Activated T-helper 2 cell treated with anti-CD3 and anti-CD28 coated beads, Interferon-gamma antibody, Interleukin-2, Interleukin-4, amounts not matched to agents 10 μg/mL and 5 μg/mL and 100 μg/mL, durations not matched to agents 14 hours and 24 hours and 36 hours (primary cell): Measurements from ENCODE around the gene BRD3OS. TPM values are rescaled to one million over a fixed set of nuclear protein-coding genes. Genes with fewer than 3 reads are reported as not detected.

Experiments used
- DNase-seq: peaks from one replicate; pipeline ENCODE4 v3.0.0; 2021; ENCODE audit warnings: low spot score
- H3K27ac Mint-ChIP-seq: one replicate; pipeline ENCODE4 v1.8.0; 2021; ENCODE audit warnings: mixed read lengths
- H3K27me3 Mint-ChIP-seq: one replicate; pipeline ENCODE4 v1.8.0; 2021; ENCODE audit warnings: low read depth, mixed read lengths
- H3K36me3 Mint-ChIP-seq: one replicate; pipeline ENCODE4 v1.8.0; 2021; ENCODE audit warnings: low read depth, mixed read lengths
- H3K4me1 Mint-ChIP-seq: one replicate; pipeline ENCODE4 v1.8.0; 2021; ENCODE audit warnings: low read depth, mixed read lengths
- H3K4me3 Mint-ChIP-seq: one replicate; pipeline ENCODE4 v1.8.0; 2021; ENCODE audit warnings: low read depth, mild to moderate bottlenecking, moderate library complexity, mixed read lengths
- H3K9me3 Mint-ChIP-seq: one replicate; pipeline ENCODE4 v1.8.0; 2021; ENCODE audit warnings: mixed read lengths
- intact Hi-C: fragments of 100-400 bp; cut with micrococcal nuclease; formaldehyde crosslinking; loops from one replicate; pipeline ENCODE4 v1.15.1; 2023
- total RNA-seq: library from RNA; stranded (reverse); gene quantifications from 2 replicates; pipeline ENCODE4 v1.2.3, GENCODE V29; 2022

BRD3OS gene
- total RNA-seq, 1 donor from 2014 or later, result 12.3 TPM

DNA sequence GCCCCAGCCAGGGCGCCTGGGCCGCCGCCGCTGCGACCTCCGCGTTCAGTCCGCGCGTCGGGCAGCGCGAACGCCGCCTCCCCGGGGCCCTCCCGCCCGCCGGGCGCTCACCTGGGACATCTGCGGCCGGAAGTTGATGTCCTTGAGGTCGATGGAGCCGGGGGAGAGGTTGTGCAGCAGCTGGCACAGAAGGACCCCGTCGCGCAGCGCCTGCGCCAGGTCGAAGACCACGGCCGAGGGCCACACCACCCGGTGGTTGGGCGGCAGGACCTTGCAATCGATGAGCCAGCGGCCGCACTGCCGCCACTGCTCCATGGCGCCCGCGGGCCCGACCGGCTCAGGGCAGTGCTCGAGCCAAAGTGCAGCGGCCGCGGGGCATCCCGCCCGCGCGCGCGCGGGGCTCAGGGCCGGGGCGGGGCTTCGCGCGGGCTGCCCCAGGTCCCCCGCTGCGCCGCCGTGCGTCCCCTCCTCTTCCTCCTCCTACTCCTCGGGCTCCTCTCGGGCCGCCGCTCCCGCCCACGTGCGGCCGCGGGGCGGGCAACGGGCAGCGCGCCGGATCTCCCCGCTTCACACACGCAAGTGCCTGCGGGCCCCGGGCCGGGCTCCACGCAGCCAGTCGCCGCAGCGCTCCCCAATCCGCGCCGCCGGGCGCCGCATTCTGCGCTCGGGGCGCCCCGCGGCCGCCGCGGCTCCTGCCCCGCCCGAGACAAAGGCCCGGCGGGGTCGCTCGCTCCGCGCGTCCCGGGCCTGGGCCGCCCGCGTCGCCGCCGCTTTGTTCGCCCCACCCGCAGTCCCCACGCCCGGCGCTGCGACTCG, 33.1 kb upstream of the BRD3OS start, which contains the start of gene VAV2:
VAV2 (minus strand) TSS at position 361 of the 816 bp plus-strand sequence; CDS start at position 315, 46 bp downstream.
- peaks cover 20% of the 10 kb centered on the region for H3K27me3 Mint-ChIP-seq
- H3K4me1 Mint-ChIP-seq, result no peaks in the 10 kb centered on the region
- peak; percentile 44 for DNase-seq
- H3K27ac Mint-ChIP-seq, result no peak within 1 kb of the TSS
- H3K36me3 Mint-ChIP-seq, result no peaks in the 10 kb centered on the region
- no peaks in the 10 kb centered on the region for H3K9me3 Mint-ChIP-seq
- peak within 1 kb of the TSS; percentile 67 for H3K4me3 Mint-ChIP-seq
- intact Hi-C loops, result loop anchor here (2.0 kb wide), 1 partner anchor 33 kb away; the partner anchor contains the start of gene BRD3OS

DNA sequence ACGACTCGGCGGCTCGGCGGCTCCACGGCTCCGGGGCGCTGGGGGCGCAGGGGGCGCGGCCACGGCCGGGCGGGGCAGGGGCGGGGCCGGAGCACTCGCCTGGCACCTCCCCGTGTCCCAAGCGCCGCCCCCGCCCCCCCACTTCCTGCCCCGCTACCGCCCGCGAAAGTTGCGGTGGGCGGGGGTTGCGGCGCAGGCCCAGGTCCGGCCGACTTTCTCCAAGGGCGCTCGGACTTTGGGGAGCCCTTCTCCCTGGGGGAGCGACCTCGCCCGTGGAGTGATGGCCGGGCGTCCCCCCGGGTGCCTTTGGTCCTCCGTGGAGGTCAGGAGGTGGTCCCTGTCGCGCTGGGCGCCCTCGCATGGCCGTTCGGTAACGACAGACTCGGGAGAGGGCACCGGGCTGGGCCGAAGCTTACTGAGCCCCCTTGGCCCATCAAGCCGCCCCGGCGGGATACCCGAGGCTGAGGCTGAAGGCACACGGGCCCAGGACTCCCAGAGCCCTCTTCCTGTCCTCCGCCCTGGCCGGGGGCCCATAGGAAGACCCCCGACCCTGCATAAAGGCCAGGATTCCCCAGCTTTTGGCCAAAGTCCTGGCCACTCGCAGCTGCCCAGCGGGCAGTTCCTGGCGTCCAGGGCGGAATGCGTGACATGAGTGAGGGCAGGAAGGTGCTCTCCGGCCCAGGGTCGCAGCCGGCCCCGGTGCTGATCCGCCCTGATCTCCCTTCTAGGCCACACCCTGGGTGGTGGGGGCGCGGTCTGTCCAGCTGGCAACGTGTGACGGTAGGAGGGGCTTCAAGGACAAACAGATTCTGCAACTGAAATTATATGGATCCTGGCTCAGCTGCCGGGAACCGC, 32.3 kb upstream of the BRD3OS start:
- Mint-ChIP-seq H3K27me3 (peaks cover 20% of the 10 kb centered on the region), H3K9me3 (no peaks in the 10 kb centered on the region), H3K36me3 (no peaks in the 10 kb centered on the region), H3K4me1 (no peaks in the 10 kb centered on the region), H3K4me3 (peak overlapping the region; percentile 68), H3K27ac (no peak overlapping the region)
- intact Hi-C loops, result loop anchor here (2.0 kb wide), 1 partner anchor 32 kb away; the partner anchor contains the start of gene BRD3OS
- DNase-seq, result peak; percentile 62

DNA sequence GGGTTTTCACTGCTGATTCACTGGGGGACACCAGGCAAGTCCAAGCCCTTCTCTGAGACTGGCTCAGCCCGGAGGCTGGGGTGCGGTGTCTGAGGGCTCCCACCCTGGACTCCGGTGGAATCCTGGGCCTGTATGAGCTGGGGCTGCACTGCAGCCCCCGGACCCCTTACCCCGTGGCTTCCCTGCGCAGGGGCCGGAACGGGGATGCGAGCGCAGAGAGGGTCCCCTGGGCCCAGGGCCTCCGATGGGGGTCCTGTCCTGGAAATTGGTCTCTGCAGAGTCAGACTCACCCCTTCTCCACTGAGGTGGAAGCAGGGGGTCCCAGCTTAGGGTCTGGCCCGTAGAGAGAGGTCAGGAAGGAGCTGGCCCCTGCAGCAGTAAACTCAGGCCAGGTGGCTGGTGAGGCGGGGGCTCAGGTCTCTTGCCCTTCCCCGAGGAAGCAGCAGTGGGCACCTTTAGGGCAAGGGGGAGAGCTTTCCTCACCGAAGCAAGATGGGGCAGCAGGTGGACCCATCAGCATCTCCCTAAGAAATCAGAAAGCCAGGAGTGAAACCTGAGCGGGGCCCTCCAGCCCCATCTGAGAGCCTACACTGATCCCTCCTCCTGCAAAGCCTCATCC, 31.5 kb upstream of the BRD3OS start:
- intact Hi-C loops, result loop anchor here (1.0 to 2.0 kb wide), 3 partner anchors 31 to 211 kb away; partner anchors contain the start of gene BRD3OS
- no peak overlapping the region for H3K27ac Mint-ChIP-seq
- peaks cover 16% of the 10 kb centered on the region for H3K27me3 Mint-ChIP-seq
- no peaks in the 10 kb centered on the region for H3K9me3 Mint-ChIP-seq
- no peaks in the 10 kb centered on the region for H3K36me3 Mint-ChIP-seq
- H3K4me1 Mint-ChIP-seq, result no peaks in the 10 kb centered on the region
- peak overlapping the region; percentile 68 for H3K4me3 Mint-ChIP-seq
- no peak for DNase-seq

DNA sequence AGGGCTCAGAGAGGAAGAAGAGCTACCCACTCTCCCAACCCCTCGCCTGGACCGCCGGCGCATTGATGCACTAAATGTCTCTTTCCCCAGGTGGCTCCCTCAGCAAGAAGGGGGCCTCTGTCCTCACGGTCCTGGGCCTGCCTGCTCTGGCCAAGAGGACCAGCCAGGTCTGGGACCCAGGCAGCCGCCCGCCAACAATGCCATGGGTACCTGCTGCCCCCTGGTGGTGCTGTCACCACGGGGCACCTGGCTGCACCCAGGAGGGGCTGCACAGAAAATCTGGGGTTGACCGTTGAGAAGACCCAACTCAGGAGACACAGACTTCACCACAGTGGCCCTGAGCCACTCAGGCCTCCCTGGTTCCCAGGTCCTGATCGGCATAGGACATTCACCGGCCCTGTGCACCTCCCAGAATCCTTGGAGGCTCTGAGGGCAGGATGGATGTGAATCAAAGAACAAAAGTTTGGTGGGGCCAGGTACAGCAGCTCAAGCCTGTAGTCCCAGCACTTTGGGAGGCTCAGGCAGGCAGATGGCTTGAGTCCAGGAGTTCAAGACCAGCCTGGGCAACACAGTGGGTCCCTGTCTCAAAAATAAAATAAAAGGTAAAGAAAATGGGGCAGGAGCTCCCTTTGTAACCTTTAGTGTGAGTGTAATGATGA, 30.8 kb upstream of the BRD3OS start:
- no peaks in the 10 kb centered on the region for H3K4me1 Mint-ChIP-seq
- H3K4me3 Mint-ChIP-seq, result peak overlapping the region; percentile 42
- no peaks in the 10 kb centered on the region for H3K9me3 Mint-ChIP-seq
- intact Hi-C loops, result loop anchor here (1.0 to 2.0 kb wide), 2 partner anchors 202 to 212 kb away; no protein-coding TSS in a partner anchor
- H3K27ac Mint-ChIP-seq, result no peak overlapping the region
- no peaks in the 10 kb centered on the region for H3K36me3 Mint-ChIP-seq
- DNase-seq, result peak; percentile 66
- peaks cover 16% of the 10 kb centered on the region for H3K27me3 Mint-ChIP-seq

DNA sequence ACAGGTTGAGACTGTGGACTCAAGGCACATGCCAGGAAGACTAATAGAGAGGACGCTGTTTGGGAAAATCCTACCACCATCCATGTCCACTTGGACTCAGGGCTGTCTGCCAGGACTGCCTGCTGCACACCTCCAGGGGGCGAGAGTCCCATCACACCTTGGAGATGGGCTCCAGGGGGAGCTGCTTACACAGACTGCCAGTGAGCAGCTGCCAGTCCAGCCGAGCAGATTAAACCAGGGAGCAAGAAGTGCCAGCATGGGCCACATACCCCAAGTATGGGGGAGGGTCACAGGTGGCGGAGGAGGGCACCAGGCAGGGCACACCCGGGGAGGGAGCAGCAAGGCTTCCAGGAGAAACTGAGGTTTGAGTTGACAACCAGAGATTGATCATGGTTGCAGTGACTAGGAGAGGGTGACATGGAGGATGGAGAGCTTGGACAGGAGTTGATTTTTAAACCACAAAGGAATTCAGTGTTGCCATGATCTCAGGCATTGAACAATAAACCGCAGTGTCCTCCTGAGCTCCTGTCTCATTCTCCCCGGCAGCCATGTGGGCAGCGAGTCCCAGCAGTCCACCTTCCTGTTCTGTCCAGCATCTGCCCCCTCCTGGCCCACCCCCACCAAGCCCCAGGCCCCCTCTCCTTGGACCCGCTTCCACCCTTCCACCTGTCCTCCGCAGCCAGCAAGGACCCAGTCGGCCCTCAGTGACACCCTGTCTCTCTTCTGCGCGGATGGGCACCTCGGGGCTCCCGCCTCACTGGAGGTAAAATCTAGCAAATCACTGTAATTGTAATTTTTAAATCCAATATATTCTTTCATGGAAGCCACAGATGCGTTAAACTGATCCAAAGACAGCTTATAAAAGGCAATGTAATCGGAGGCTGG, 30.0 kb upstream of the BRD3OS start:
- Mint-ChIP-seq H3K27me3 (peaks cover 11% of the 10 kb centered on the region), H3K36me3 (no peaks in the 10 kb centered on the region), H3K4me1 (no peaks in the 10 kb centered on the region), H3K4me3 (no peak overlapping the region), H3K9me3 (no peaks in the 10 kb centered on the region), H3K27ac (no peak overlapping the region)
- no peak for DNase-seq
- intact Hi-C loops, result loop anchor here (2.0 kb wide), 1 partner anchor 212 kb away; no protein-coding TSS in a partner anchor

DNA sequence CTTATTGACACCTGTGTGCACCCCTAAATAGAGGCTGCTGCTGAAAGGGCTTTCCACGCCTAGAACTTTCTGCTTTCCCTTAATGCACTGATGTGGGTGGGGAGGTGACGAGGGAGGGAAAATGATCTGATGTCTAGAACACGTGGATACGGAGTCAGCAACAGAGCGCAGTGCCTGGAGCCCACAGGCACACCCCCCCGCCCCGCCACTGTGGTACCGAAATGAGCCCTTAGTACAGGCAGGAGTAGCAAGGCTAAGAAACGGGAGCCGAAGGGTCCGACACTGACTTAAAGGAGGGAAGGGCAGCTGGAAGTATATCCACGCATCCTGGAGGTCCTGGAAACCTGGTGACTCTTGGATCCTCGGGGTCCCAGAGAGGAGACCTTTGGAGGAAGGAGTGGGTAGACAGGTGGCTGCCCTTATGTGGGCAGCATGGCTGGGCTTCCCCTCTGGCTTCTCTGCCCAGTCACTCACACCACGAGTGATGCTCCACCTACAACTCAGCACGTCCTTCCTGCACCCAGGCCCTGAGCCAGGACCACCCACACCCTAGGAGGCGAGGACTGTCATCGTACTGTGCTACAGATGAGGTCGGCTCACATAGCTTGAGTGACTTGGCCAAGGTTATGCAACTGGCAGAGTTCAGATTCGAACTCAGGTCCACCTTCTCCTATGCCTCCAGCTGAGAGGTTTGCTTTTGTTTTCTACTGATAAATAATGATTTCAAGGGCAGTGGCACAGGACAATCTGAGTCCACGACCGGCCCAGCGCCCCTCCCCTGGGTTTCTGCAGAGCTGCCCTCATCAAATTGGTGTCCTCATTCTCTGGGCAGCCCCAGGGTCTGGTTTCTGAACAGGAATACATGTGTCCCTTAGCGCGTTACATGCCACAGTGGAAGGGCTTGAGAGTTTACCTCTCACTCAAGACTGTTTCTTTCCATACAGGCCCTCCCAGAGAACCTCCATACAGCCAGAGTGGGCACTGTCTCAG, 28.5 kb upstream of the BRD3OS start:
- Mint-ChIP-seq H3K4me3 (no peak overlapping the region), H3K4me1 (no peaks in the 10 kb centered on the region), H3K9me3 (no peaks in the 10 kb centered on the region), H3K27me3 (peaks cover 4% of the 10 kb centered on the region), H3K27ac (no peak overlapping the region), H3K36me3 (no peaks in the 10 kb centered on the region)
- DNase-seq, result no peak
- intact Hi-C loops, result no loop called here

DNA sequence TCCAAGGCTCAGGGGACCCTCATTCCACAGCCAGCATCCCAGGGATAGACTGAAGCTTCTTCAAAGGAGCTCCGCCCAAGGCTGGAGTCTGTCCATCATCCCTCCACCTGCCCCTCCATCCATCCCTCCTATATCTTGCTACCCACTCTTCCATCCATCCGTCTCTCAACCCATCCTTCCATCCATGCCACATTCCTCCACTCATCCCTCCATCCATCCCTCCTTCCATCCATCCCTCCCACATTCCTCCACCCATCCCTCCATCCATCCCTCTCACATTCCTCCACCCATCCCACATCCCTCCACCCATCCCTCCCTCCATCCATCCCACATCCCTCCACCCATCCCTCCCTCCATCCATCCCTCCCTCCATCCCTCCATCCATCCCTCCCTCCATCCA, 27.7 kb upstream of the BRD3OS start:
- Mint-ChIP-seq H3K27me3 (peaks cover 4% of the 10 kb centered on the region), H3K9me3 (no peaks in the 10 kb centered on the region), H3K27ac (no peak overlapping the region), H3K4me3 (no peak overlapping the region), H3K36me3 (no peaks in the 10 kb centered on the region), H3K4me1 (no peaks in the 10 kb centered on the region)
- DNase-seq, result no peak
- intact Hi-C loops, result no loop called here

DNA sequence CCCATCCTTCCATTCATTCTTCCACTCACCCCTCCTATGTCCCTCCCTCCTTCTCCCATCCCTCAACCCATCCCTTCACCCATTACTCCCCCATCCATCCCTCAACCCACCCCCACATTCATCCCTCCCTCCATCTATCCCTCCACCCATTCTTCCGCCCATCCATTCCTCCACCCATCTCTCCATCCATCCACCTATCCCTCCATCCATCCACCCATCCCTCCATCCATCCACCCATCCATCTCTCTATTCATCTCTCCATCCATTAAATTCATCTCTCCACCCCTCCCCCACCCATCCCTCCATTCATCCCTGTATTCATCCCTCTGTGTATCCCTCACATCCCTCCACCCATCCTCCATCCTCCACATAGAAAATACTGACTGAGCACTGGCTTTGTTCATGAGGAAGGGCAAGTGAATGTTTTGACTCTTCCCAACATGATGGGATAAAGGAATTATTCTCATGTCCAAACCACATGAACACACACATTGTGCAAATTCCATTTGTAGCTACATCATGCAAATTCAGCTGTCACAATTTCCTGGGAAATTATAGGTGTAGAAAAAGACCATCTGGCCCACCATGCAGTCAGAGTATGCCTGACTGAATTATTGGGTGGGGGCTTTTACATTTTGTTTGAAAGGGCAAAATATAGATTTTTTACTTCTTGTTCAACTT, 26.2 kb upstream of the BRD3OS start:
- Mint-ChIP-seq H3K9me3 (no peaks in the 10 kb centered on the region), H3K4me1 (no peaks in the 10 kb centered on the region), H3K36me3 (no peaks in the 10 kb centered on the region), H3K27ac (no peak overlapping the region), H3K27me3 (peaks cover 4% of the 10 kb centered on the region), H3K4me3 (no peak overlapping the region)
- intact Hi-C loops, result no loop called here
- DNase-seq, result no peak

DNA sequence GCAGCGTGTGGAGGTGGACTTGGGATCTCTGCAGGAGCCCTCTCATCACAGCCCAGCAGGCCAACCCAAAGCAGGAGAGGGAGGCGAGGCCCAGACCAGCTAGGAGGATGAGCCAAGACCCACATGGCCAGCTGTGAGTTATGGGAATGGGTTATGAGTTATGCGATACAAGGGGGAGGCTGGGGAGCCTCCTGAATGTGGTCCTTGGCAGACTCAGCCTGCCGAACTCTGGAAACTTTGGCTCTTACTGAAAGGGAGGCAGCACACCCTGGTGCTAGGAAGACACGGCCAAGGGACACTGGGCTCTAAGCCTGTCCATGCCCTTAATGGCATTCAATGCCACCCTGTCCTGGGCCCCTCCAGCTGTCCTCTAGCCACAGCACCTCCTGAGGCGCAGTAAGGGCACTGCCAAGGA, 25.4 kb upstream of the BRD3OS start:
- intact Hi-C loops, result no loop called here
- no peak for DNase-seq
- H3K27ac Mint-ChIP-seq, result no peak overlapping the region
- H3K36me3 Mint-ChIP-seq, result no peaks in the 10 kb centered on the region
- no peak overlapping the region for H3K4me3 Mint-ChIP-seq
- H3K4me1 Mint-ChIP-seq, result no peaks in the 10 kb centered on the region
- H3K9me3 Mint-ChIP-seq, result no peaks in the 10 kb centered on the region
- peaks cover 2% of the 10 kb centered on the region for H3K27me3 Mint-ChIP-seq

DNA sequence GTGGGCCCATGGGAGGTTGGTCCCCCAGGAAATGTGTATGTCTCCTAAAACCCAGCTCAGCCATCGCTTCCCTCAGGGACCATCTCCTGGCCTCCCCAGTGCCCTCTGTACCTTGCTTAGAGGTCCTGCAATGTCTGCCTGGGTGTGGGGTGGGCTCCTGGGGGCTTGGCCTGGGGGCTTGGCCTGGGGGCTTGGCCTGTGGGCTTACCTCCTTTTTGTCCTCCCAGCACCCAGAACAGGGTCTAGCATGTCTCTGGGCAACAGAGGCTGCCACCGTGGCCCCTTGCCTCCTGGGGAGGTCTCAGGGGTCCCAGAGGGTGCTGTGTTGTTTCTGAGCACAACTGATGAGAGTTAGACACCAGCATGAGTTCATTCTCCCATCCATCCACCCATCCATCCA, 22.5 kb upstream of the BRD3OS start:
- intact Hi-C loops, result no loop called here
- Mint-ChIP-seq H3K4me3 (no peak overlapping the region), H3K36me3 (no peaks in the 10 kb centered on the region), H3K4me1 (no peaks in the 10 kb centered on the region), H3K9me3 (no peaks in the 10 kb centered on the region), H3K27me3 (peaks cover 2% of the 10 kb centered on the region), H3K27ac (no peak overlapping the region)
- no peak for DNase-seq
